AG10803 (cell line): ENCODE measurements around the gene CABCOCO1.
A peak's percentile ranks its signal among the peaks of the same experiment; 100 is the strongest.

Experiments
- DNase-seq: peaks from one replicate; pipeline ENCODE4 v3.0.0; 2010; ENCODE audit warnings: low read depth
- H3K4me3 ChIP-seq: 2 replicates; pipeline ENCODE4 v1.5.1; 2011; ENCODE audit warnings: mild to moderate bottlenecking, low read length, control low read depth
- CTCF ChIP-seq: conservative IDR thresholded peaks from 2 replicates; pipeline ENCODE4 v1.5.1; 2011; ENCODE audit warnings: mild to moderate bottlenecking, low read length, control low read depth, inconsistent platforms

Gene CABCOCO1

GRCh38 chr10:61621605-61622051 is 41.1 kb upstream of the CABCOCO1 start:
- no peak overlapping the region for H3K4me3 ChIP-seq
- no peak for TF ChIP-seq CTCF
- DNase-seq: no peak

GRCh38 chr10:61623161-61623560 is 39.6 kb upstream of the CABCOCO1 start:
- H3K4me3 ChIP-seq: no peak overlapping the region
- no peak for DNase-seq
- no peak for TF ChIP-seq CTCF

- H3K4me3 ChIP-seq: no peak overlapping the region
- no peak for DNase-seq
- TF ChIP-seq CTCF: no peak
Observed at GRCh38 chr10:61626209-61626608, 36.5 kb upstream of the CABCOCO1 start.

- no peak overlapping the region for H3K4me3 ChIP-seq
- DNase-seq: peak; percentile 53
- TF ChIP-seq CTCF: no peak
Observed at GRCh38 chr10:61627266-61627665, 35.5 kb upstream of the CABCOCO1 start.

GRCh38 chr10:61628151-61628874 is 34.4 kb upstream of the CABCOCO1 start:
- DNase-seq: peak; percentile 73
- H3K4me3 ChIP-seq: no peak overlapping the region
- TF ChIP-seq CTCF: no peak

GRCh38 chr10:61628875-61629513 is 33.7 kb upstream of the CABCOCO1 start:
- DNase-seq: peak; percentile 96
- no peak overlapping the region for H3K4me3 ChIP-seq
- no peak for TF ChIP-seq CTCF

- H3K4me3 ChIP-seq: no peak overlapping the region
- DNase-seq: no peak
- TF ChIP-seq CTCF: no peak
Observed at GRCh38 chr10:61629576-61629975, 33.2 kb upstream of the CABCOCO1 start.
